Ramos (cell line): ENCODE measurements around the gene PROC.

Experiments used
- in situ Hi-C: fragments of 300-500 bp; cut with MboI; formaldehyde crosslinking; loops from one replicate; pipeline ENCODE4 v1.14.3; 2022; ENCODE audit warnings: low sequenced_read_pairs; ENCODE audit not compliant: unreplicated experiment

PROC gene

GRCh38 chr2:127418300-127419111 is at the start of gene PROC:
PROC (plus strand) TSS chr2:127418427; CDS start chr2:127419943, 1,516 bp downstream.
- in situ Hi-C loops: loop anchor here (5.0 kb wide), 1 partner anchor 76 kb away; no protein-coding TSS in a partner anchor

- in situ Hi-C loops: no loop called here
These were observed 48.2 kb upstream of the PROC start for GRCh38 chr2:127370010-127370409.

GRCh38 chr2:127371037-127371436 is 47.2 kb upstream of the PROC start:
- in situ Hi-C loops: no loop called here

GRCh38 chr2:127373362-127374083 is 44.7 kb upstream of the PROC start:
- in situ Hi-C loops: no loop called here

GRCh38 chr2:127376257-127376656 is 42.0 kb upstream of the PROC start:
- in situ Hi-C loops: no loop called here

GRCh38 chr2:127377262-127377661 is 41.0 kb upstream of the PROC start:
- in situ Hi-C loops: no loop called here

GRCh38 chr2:127378720-127379119 is 39.5 kb upstream of the PROC start:
- in situ Hi-C loops: no loop called here

- in situ Hi-C loops: no loop called here
These were observed 38.4 kb upstream of the PROC start for GRCh38 chr2:127379712-127380355.

- in situ Hi-C loops: no loop called here
These were observed 36.5 kb upstream of the PROC start for GRCh38 chr2:127381762-127382161.

- in situ Hi-C loops: no loop called here
These were observed 35.4 kb upstream of the PROC start for GRCh38 chr2:127382831-127383230.

GRCh38 chr2:127384529-127384928 is 33.7 kb upstream of the PROC start:
- in situ Hi-C loops: no loop called here

GRCh38 chr2:127386246-127386645 is 32.0 kb upstream of the PROC start:
- in situ Hi-C loops: no loop called here

GRCh38 chr2:127386764-127387654 is 31.2 kb upstream of the PROC start:
- in situ Hi-C loops: no loop called here

- in situ Hi-C loops: no loop called here
These were observed 30.4 kb upstream of the PROC start, which contains the start of gene MAP3K2 for GRCh38 chr2:127387655-127388422. MAP3K2 (minus strand) TSS chr2:127387975; CDS start chr2:127343129, 44,846 bp downstream.

GRCh38 chr2:127388423-127389164 is 29.6 kb upstream of the PROC start:
- in situ Hi-C loops: no loop called here

GRCh38 chr2:127389778-127390435 is 28.3 kb upstream of the PROC start:
- in situ Hi-C loops: no loop called here

- in situ Hi-C loops: no loop called here
These were observed 25.9 kb upstream of the PROC start for GRCh38 chr2:127392133-127392827.
